Lower leg skin (tissue), 3 donors: ENCODE results near the gene MAFF.

Experiments
- POLR2A ChIP-seq, 2 donors: fragments of 450-650 bp; IDR thresholded peaks; one replicate each; pipeline ENCODE4 v1.6.1; 2016 to 2017; ENCODE audit warnings: antibody characterized with exemption in 2 of 2, mild to moderate bottlenecking in 1 of 2, moderate library complexity in 1 of 2
- TF ChIP-seq, protein P1 (sequence below), 3 donors: fragments of 450-650 bp; IDR thresholded peaks; one replicate each; pipeline ENCODE4 v1.5.1; 2016; ENCODE audit warnings: antibody characterized with exemption in 3 of 3, mild to moderate bottlenecking in 3 of 3, moderate library complexity in 2 of 3

DNA sequence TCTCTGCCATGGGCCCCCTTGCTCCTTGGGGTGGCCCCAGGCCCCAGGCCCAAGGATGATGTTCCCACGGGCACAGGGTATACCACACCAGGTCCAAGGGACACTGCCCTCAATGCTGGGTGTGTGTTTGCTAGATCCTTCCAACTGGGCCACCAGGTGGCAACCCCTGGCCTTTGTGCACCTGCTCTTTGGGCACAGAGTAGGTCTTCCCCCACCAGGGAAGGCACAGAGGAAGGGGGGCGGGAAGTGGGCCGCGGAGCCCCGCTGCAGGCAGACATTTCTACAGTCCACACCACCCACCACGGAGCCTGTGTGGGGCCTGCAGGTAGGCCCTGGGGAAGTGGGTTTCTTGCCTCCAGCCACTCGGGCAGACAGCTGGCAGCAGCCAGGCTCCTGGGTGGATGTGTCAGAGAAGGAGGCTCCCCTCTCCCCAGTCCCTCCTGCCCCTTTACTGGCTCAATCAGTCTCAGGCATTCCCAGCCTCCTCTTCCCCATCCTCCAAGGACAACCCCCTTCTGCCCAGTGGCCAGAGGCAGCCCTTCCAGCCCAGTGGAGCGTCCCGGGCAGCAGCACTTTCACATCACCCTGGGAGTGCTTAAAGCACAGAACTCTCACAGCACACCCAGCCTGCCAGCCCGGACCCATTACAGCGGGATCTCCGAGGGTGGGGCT is 21.6 kb downstream of the MAFF start:
- no peak for TF ChIP-seq POLR2A (IDR thresholded peaks at IDR 0.05)
- TF ChIP-seq, protein P1, sequence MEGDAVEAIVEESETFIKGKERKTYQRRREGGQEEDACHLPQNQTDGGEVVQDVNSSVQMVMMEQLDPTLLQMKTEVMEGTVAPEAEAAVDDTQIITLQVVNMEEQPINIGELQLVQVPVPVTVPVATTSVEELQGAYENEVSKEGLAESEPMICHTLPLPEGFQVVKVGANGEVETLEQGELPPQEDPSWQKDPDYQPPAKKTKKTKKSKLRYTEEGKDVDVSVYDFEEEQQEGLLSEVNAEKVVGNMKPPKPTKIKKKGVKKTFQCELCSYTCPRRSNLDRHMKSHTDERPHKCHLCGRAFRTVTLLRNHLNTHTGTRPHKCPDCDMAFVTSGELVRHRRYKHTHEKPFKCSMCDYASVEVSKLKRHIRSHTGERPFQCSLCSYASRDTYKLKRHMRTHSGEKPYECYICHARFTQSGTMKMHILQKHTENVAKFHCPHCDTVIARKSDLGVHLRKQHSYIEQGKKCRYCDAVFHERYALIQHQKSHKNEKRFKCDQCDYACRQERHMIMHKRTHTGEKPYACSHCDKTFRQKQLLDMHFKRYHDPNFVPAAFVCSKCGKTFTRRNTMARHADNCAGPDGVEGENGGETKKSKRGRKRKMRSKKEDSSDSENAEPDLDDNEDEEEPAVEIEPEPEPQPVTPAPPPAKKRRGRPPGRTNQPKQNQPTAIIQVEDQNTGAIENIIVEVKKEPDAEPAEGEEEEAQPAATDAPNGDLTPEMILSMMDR (IDR thresholded peaks at IDR 0.05) = no peak
